Body of pancreas (tissue), 4 donors: ENCODE measurements around the gene ESPN.

Experiments used
- CTCF ChIP-seq, 7 experiments: fragments of 450-650 bp in 4 of 7; fragments of 200-600 bp in 3 of 7; sonication (generic) in 3 of 7; IDR thresholded peaks; one replicate each; pipeline ENCODE4 v1.5.1; 2016 to 2019; ENCODE audit warnings: antibody characterized with exemption in 7 of 7
- POLR2A ChIP-seq, 3 donors: fragments of 450-650 bp; IDR thresholded peaks; one replicate each; pipeline ENCODE4 v1.6.1; 2016; ENCODE audit warnings: antibody characterized with exemption in 3 of 3, mild to moderate bottlenecking in 2 of 3

DNA sequence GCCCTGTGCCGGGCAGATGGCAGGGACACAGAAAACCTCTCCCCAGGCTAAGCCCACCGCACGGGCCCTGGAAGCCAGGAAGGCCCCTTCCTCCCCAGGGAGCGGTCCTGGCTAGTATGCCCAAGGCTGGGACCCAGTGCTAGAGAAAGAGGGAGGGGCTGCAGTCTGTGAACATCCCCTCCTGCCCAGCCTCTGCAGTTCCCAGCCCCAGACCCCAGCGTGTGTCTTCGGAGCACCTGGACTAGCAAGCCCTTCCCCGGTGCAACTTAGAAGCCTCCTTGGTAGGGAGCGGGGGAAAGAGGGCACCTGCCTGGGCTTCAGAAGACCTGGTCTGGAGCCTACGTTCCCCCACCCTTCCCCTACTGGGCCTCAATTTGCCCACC lies 64.8 kb downstream of the ESPN start:
- TF ChIP-seq POLR2A (IDR thresholded peaks at IDR 0.05) (no peak), CTCF (IDR thresholded peaks at IDR 0.05) (no peak)
